GM12864 (cell line): Measurements from ENCODE around the gene GPSM1.

Source experiments
- DNase-seq: peaks from one replicate; pipeline ENCODE4 v3.0.0-alpha.2; 2011; ENCODE audit warnings: low read depth
- H3K4me3 ChIP-seq: 2 replicates; pipeline ENCODE4 v1.5.1; 2011; ENCODE audit warnings: mild to moderate bottlenecking, low read depth, low read length, control low read depth
- CTCF ChIP-seq: IDR thresholded peaks from 2 replicates; pipeline ENCODE4 v1.5.1; 2011; ENCODE audit warnings: low read depth, mild to moderate bottlenecking, moderate library complexity, low read length, control low read depth, inconsistent platforms; ENCODE audit errors: missing control alignments

GPSM1 gene

DNA sequence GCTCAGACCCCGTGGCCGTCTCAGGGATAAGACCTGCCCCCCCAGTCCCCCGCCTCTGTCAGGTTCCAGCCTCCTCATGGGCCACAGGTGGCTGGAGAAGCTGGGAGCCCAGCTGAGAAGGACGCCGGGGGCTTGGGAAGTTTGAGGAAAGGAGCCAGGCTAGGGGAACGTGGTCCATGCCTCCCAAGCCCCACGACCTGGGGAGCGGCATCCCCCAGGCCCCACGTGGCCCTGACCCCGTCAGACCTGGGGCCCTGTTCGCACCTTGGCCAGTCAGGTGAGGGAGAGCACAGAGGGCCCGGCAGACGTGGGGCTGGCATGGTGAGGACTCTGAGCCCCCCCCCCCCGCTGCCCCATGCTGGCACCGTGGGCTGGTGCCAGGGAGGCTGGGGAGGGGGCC lies 3.7 kb downstream of the GPSM1 start:
- no peak for DNase-seq
- TF ChIP-seq CTCF = no peak
- H3K4me3 ChIP-seq = no peak overlapping the region

GRCh38 chr9:136331556-136332481 lies 4.5 kb downstream of the GPSM1 start:
- no peak for TF ChIP-seq CTCF
- DNase-seq = no peak
- no peak overlapping the region for H3K4me3 ChIP-seq

DNA sequence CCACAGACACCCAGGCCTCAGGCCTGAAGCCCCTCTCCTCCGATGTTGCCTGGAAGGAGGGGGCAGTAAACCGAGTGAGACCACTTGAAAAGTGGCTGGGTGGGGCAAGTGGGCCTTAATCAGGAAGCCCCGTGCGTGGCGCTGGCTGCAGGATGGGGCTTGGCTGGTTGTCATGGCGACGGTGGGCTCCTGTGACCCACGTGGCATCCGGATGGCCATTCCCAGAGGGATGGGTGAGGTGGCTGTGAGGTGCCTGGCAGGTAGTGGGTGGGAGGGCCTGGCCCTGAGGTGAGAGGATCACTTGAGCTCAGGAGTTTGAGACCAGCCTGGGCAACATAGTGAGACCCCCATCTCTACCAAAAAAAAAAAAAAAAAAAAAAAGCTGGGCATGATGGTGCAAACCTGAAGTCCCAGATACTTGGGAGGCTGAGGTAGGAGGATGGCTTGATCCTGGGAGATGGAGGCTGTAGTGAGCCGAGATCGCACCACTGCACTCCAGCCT lies 5.2 kb downstream of the GPSM1 start:
- DNase-seq = no peak
- no peak for TF ChIP-seq CTCF
- H3K4me3 ChIP-seq = no peak overlapping the region

- H3K4me3 ChIP-seq = no peak overlapping the region
- TF ChIP-seq CTCF = no peak
- no peak for DNase-seq
These were observed 5.7 kb downstream of the GPSM1 start for GRCh38 chr9:136333045-136333444.

- no peak for TF ChIP-seq CTCF
- no peak overlapping the region for H3K4me3 ChIP-seq
- no peak for DNase-seq
These were observed 6.1 kb downstream of the GPSM1 start for GRCh38 chr9:136333486-136333885.

GRCh38 chr9:136334541-136334940 lies 7.2 kb downstream of the GPSM1 start:
- no peak for TF ChIP-seq CTCF
- DNase-seq = no peak
- H3K4me3 ChIP-seq = no peak overlapping the region
